SU-DHL-6 (cell line): ENCODE results near the gene TRIM77.
"Not testable (repeated sequence)": the region's sequence is repeated elsewhere in the genome, so short reads cannot be mapped to it uniquely, and the experiment has no call there.

Experiments used
- CTCF ChIP-seq: fragments of 200-600 bp; sonication (generic); IDR thresholded peaks from one replicate; pipeline ENCODE4 v1.5.1; 2017; ENCODE audit warnings: antibody characterized with exemption, mild to moderate bottlenecking, low read length, moderate library complexity; ENCODE audit not compliant: insufficient read depth, poor library complexity, severe bottlenecking
- EZH2phosphoT487 ChIP-seq: fragments of 200-600 bp; sonication (generic), shearing (Covaris generic); conservative IDR thresholded peaks from 2 replicates; pipeline ENCODE4 v1.6.1; 2018; ENCODE audit warnings: mild to moderate bottlenecking, antibody characterized with exemption, low read length, moderate library complexity, mixed read lengths

- not testable (repeated sequence) for TF ChIP-seq CTCF, EZH2phosphoT487
These were observed 37.6 kb upstream of the TRIM77 start for GRCh38 chr11:89672547-89672946.
